RPMI7951 (cell line): ENCODE data around the gene RAD51B. TPM values are rescaled to one million over a fixed set of nuclear protein-coding genes. Genes with fewer than 3 reads are reported as not detected.

ENCODE experiments used
- DNase-seq: peaks from one replicate; pipeline ENCODE4 v3.0.0-alpha.2; 2012; ENCODE audit warnings: low read depth
- total RNA-seq: library from RNA; depleted of rRNA; stranded (reverse); fragments of >200 nt; shearing (Covaris generic); gene quantifications from 2 replicates; pipeline ENCODE4 v1.2.3, GENCODE V29; 2014

Gene RAD51B
- total RNA-seq, 1 experiment from 2014 or later: 10.9 TPM

- DNase-seq: no peak
Observed at GRCh38 chr14:68359022-68359836, 539.6 kb downstream of the RAD51B start.

GRCh38 chr14:68359837-68360552 is 540.4 kb downstream of the RAD51B start:
- peak; percentile 9 for DNase-seq

- DNase-seq: peak; percentile 84
Observed at GRCh38 chr14:68361231-68361630, 541.7 kb downstream of the RAD51B start.

- no peak for DNase-seq
Observed at GRCh38 chr14:68362846-68363245, 543.3 kb downstream of the RAD51B start.

- no peak for DNase-seq
Observed at GRCh38 chr14:68363466-68363842, 543.9 kb downstream of the RAD51B start.

- peak; percentile 54 for DNase-seq
Observed at GRCh38 chr14:68363843-68364767, 544.5 kb downstream of the RAD51B start.

- peak; percentile 38 for DNase-seq
Observed at GRCh38 chr14:68364792-68365192, 545.2 kb downstream of the RAD51B start.

- DNase-seq: peak; percentile 78
Observed at GRCh38 chr14:68365228-68365627, 545.6 kb downstream of the RAD51B start.

GRCh38 chr14:68366656-68367055 is 547.1 kb downstream of the RAD51B start:
- peak; percentile 45 for DNase-seq

- peak; percentile 28 for DNase-seq
Observed at GRCh38 chr14:68367536-68367935, 548.0 kb downstream of the RAD51B start.

- no peak for DNase-seq
Observed at GRCh38 chr14:68368850-68369249, 549.3 kb downstream of the RAD51B start.

GRCh38 chr14:68369281-68370056 is 549.9 kb downstream of the RAD51B start:
- peak; percentile 28 for DNase-seq

- no peak for DNase-seq
Observed at GRCh38 chr14:68370057-68370360, 550.4 kb downstream of the RAD51B start.

- no peak for DNase-seq
Observed at GRCh38 chr14:68372368-68372767, 552.8 kb downstream of the RAD51B start.

- DNase-seq: no peak
Observed at GRCh38 chr14:68373124-68373646, 553.6 kb downstream of the RAD51B start.

- DNase-seq: no peak
Observed at GRCh38 chr14:68373847-68374444, 554.4 kb downstream of the RAD51B start.

- no peak for DNase-seq
Observed at GRCh38 chr14:68374682-68375081, 555.1 kb downstream of the RAD51B start.

GRCh38 chr14:68375376-68375775 is 555.8 kb downstream of the RAD51B start:
- DNase-seq: no peak

GRCh38 chr14:68376067-68376779 is 556.6 kb downstream of the RAD51B start:
- peak; percentile 74 for DNase-seq

GRCh38 chr14:68377006-68377405 is 557.4 kb downstream of the RAD51B start:
- DNase-seq: no peak
